Gastrocnemius medialis (tissue), 4 donors: ENCODE data around the gene FBLIM1. TPM values are rescaled to one million over a fixed set of nuclear protein-coding genes. Genes with fewer than 3 reads are reported as not detected.
A peak's percentile ranks its signal among the peaks of the same experiment; 100 is the strongest.

Experiments used
- ATAC-seq, 2 donors: fragments of 150-250 bp; one replicate each; pipeline ENCODE4 v1.9.1; 2016
- DNase-seq, 2 donors: peaks; one replicate each; pipeline ENCODE4 v3.0.0-alpha.2; 2019
- H3K27ac ChIP-seq, 4 donors: fragments of 200-600 bp; sonication (generic); 1 replicate in 1 of 4; 2 replicates in 3 of 4; pipeline ENCODE4 v1.5.1; 2016 to 2018; ENCODE audit warnings: mild to moderate bottlenecking in 2 of 4, moderate library complexity in 1 of 4
- H3K27me3 ChIP-seq, 3 donors: fragments of 200-600 bp; sonication (generic) in 2 of 3; 1 replicate in 1 of 3; 2 replicates in 2 of 3; pipeline versions ENCODE4 v1.5.1 to v1.6.0; 2016 to 2019; ENCODE audit warnings: mild to moderate bottlenecking in 1 of 3, moderate library complexity in 1 of 3
- H3K36me3 ChIP-seq, 2 donors: fragments of 200-600 bp; sonication (generic) in 1 of 2; one replicate each; pipeline ENCODE4 v1.5.1; 2017 to 2018
- H3K4me1 ChIP-seq, 2 donors: fragments of 200-600 bp; sonication (generic) in 1 of 2; one replicate each; pipeline ENCODE4 v1.5.1; 2016 to 2017; ENCODE audit warnings: mild to moderate bottlenecking in 2 of 2
- H3K4me3 ChIP-seq, 4 donors: fragments of 200-600 bp; sonication (generic) in 3 of 4; 1 replicate in 1 of 4; 2 replicates in 3 of 4; pipeline ENCODE4 v1.5.1; 2016 to 2019; ENCODE audit warnings: mild to moderate bottlenecking in 2 of 4
- H3K9me3 ChIP-seq, 3 donors: fragments of 200-600 bp; sonication (generic) in 2 of 3; 1 replicate in 1 of 3; 2 replicates in 2 of 3; pipeline ENCODE4 v1.5.1; 2016 to 2019
- POLR2A ChIP-seq, 2 donors: fragments of 450-650 bp; IDR thresholded peaks; one replicate each; pipeline ENCODE4 v1.6.1; 2017; ENCODE audit warnings: antibody characterized with exemption in 2 of 2, mild to moderate bottlenecking in 2 of 2, moderate library complexity in 2 of 2
- in situ Hi-C, 4 donors: fragments of 200-750 bp; cut with MboI; loops; one replicate each; pipeline versions ENCODE4 v1.15.0 to v1.8.0; 2017; ENCODE audit warnings: low sequenced_read_pairs in 4 of 4
- intact Hi-C: fragments of 100-400 bp; cut with DNase I; formaldehyde crosslinking; loops from one replicate; pipeline ENCODE4 v1.15.1; 2023; ENCODE audit warnings: low total_unique reads
- total RNA-seq, 4 donors: library from RNA; depleted of rRNA; stranded (reverse); fragments of >200 nt; gene quantifications; one replicate each; pipeline versions ENCODE4 v1.1.0 to v1.2.3, GENCODE V29; 2016
- TF ChIP-seq, protein P1 (sequence below), 5 experiments: fragments of 450-650 bp in 3 of 5; fragments of 200-600 bp in 2 of 5; sonication (generic) in 2 of 5; IDR thresholded peaks in 4 of 5; conservative IDR thresholded peaks in 1 of 5; 1 replicate in 4 of 5; 2 replicates in 1 of 5; pipeline ENCODE4 v1.5.1; 2016 to 2019; ENCODE audit warnings: antibody characterized with exemption in 5 of 5, mild to moderate bottlenecking in 3 of 5, moderate library complexity in 3 of 5

Gene FBLIM1
- total RNA-seq, 4 donors from 2014 or later, result 1.4 to 3.9 (median 3.8) TPM

DNA sequence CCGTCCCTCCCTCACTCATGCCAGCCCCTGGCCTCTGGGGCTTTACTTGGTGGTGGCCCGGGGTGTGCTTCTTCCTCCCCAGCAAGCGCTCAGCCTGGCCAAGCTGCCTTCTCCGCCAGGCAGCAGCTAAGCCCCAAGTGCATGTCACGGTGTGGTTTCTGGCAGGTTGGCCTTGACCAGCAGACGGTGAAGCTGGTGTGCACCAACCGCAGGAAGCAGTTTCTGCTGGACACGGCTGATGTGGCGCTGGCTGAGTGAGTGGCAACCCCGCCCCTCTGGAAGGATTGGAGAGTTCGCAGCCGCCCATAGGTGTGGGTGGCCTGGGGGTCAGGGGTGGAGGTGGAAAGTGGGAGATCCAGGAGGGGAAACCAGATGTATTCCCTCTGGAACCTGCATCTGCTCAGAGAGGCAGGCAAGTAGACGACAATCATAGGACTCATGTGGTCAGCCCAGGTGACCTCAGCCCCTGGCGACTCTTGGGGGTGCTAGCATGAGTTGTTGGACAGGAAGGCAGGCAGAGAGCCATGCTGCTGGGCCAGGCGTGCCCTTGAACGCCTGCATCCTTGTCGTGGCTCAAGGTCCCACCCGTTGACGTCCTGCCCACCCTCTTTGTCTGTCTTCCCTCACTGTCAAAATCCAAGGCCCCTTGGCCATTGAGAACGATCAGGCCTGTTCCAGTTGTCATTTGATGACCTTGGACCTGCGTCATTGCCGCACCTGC lies 29.5 kb upstream of the FBLIM1 start:
- peak in 1 of 2 donors; percentile 18 for DNase-seq
- no peak for ATAC-seq

DNA sequence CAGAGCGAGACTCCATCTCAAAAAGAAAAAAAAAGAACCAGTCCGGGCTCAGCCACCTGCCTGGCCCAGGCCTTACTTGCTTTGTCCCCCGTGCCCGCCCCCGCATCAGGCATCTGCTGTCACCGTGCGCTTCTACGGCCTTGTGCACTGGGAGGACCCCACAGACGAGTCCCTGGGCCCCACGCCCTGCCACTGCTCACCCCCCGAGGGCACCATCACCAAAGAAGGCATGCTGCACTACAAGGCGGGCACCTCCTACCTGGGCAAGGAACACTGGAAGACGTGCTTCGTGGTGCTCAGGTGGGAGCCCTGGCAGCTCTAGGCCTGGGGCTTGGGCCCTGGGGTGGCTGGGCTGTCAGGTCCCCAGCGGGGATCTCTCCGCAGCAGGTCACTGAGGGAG lies 28.2 kb upstream of the FBLIM1 start:
- Histone ChIP-seq H3K9me3 (no peaks in the 10 kb centered on the region), H3K27me3 (no peaks in the 10 kb centered on the region), H3K27ac (peak overlapping the region; percentile 90 to 96 (median 94)), H3K4me1 (peaks cover 23 to 33% of the 10 kb centered on the region in 2 donors), H3K36me3 (peaks cover 0 to 94% of the 10 kb centered on the region in 2 donors), H3K4me3 (no peak overlapping the region)
- DNase-seq (peak in 1 of 2 donors; percentile 11), ATAC-seq (no peak)
- in situ Hi-C loops (loop anchor here in 2 of 4 donors (10.0 to 25.0 kb wide), 2 partner anchors 136 to 143 kb away; partner anchors contain the start of gene AGMAT (in 1 of the 2)), intact Hi-C loops (no loop called here)
- no peak for TF ChIP-seq POLR2A (IDR thresholded peaks at IDR 0.05)
- TF ChIP-seq, protein P1, sequence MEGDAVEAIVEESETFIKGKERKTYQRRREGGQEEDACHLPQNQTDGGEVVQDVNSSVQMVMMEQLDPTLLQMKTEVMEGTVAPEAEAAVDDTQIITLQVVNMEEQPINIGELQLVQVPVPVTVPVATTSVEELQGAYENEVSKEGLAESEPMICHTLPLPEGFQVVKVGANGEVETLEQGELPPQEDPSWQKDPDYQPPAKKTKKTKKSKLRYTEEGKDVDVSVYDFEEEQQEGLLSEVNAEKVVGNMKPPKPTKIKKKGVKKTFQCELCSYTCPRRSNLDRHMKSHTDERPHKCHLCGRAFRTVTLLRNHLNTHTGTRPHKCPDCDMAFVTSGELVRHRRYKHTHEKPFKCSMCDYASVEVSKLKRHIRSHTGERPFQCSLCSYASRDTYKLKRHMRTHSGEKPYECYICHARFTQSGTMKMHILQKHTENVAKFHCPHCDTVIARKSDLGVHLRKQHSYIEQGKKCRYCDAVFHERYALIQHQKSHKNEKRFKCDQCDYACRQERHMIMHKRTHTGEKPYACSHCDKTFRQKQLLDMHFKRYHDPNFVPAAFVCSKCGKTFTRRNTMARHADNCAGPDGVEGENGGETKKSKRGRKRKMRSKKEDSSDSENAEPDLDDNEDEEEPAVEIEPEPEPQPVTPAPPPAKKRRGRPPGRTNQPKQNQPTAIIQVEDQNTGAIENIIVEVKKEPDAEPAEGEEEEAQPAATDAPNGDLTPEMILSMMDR (IDR thresholded peaks at IDR 0.05 in 4 of 5, conservative IDR thresholded peaks at IDR 0.05 in 1 of 5), result no peak

More for the DNA sequence above, 29.5 kb upstream of the FBLIM1 start:
- peaks cover 26% of the 10 kb centered on the region in 2 donors for H3K4me1 ChIP-seq
- no peaks in the 10 kb centered on the region for H3K9me3 ChIP-seq
- TF ChIP-seq, protein P1 (IDR thresholded peaks at IDR 0.05 in 4 of 5, conservative IDR thresholded peaks at IDR 0.05 in 1 of 5), result no peak
- TF ChIP-seq POLR2A (IDR thresholded peaks at IDR 0.05), result no peak
- no peaks in the 10 kb centered on the region for H3K27me3 ChIP-seq
- peak overlapping the region; percentile 90 to 96 (median 94) for H3K27ac ChIP-seq
- in situ Hi-C loops, result loop anchor here in 1 of 4 donors (25.0 kb wide), 1 partner anchor 142 kb away; the partner anchor contains the start of gene AGMAT
- intact Hi-C loops, result no loop called here
- H3K36me3 ChIP-seq, result peaks cover 0 to 94% of the 10 kb centered on the region in 2 donors
- H3K4me3 ChIP-seq, result no peak overlapping the region

DNA sequence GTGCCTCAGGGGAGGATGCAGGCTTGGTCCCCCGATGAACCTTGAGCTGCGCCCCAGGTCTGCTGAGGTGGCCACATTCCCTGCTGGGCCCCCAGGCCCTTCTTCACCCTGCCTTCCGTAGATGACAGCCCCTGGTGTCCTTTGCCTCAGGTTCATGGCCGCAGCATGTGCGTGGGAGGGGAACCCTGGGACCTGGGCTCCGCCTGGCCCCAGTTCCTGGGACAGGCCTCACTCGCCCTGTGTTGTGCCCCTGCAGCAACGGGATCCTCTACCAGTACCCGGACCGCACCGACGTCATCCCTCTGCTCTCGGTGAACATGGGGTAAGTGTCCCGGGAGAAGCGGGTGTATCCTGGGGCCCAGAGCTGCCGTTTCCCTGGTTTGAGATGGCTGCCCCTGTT lies 27.7 kb upstream of the FBLIM1 start:
- intact Hi-C loops, result no loop called here
- peaks cover 0 to 89% of the 10 kb centered on the region in 2 donors for H3K36me3 ChIP-seq
- peak overlapping the region; percentile 90 to 96 (median 94) for H3K27ac ChIP-seq
- H3K9me3 ChIP-seq, result no peaks in the 10 kb centered on the region
- H3K4me3 ChIP-seq, result no peak overlapping the region
- TF ChIP-seq, protein P1 (IDR thresholded peaks at IDR 0.05 in 4 of 5, conservative IDR thresholded peaks at IDR 0.05 in 1 of 5), result no peak
- TF ChIP-seq POLR2A (IDR thresholded peaks at IDR 0.05), result no peak
- in situ Hi-C loops, result loop anchor here in 2 of 4 donors (10.0 to 25.0 kb wide), 2 partner anchors 136 to 144 kb away; partner anchors contain the start of gene AGMAT (in 1 of the 2)
- peaks cover 28 to 37% of the 10 kb centered on the region in 2 donors for H3K4me1 ChIP-seq
- no peaks in the 10 kb centered on the region for H3K27me3 ChIP-seq
- no peak for ATAC-seq
- peak in 1 of 2 donors; percentile 11 for DNase-seq

DNA sequence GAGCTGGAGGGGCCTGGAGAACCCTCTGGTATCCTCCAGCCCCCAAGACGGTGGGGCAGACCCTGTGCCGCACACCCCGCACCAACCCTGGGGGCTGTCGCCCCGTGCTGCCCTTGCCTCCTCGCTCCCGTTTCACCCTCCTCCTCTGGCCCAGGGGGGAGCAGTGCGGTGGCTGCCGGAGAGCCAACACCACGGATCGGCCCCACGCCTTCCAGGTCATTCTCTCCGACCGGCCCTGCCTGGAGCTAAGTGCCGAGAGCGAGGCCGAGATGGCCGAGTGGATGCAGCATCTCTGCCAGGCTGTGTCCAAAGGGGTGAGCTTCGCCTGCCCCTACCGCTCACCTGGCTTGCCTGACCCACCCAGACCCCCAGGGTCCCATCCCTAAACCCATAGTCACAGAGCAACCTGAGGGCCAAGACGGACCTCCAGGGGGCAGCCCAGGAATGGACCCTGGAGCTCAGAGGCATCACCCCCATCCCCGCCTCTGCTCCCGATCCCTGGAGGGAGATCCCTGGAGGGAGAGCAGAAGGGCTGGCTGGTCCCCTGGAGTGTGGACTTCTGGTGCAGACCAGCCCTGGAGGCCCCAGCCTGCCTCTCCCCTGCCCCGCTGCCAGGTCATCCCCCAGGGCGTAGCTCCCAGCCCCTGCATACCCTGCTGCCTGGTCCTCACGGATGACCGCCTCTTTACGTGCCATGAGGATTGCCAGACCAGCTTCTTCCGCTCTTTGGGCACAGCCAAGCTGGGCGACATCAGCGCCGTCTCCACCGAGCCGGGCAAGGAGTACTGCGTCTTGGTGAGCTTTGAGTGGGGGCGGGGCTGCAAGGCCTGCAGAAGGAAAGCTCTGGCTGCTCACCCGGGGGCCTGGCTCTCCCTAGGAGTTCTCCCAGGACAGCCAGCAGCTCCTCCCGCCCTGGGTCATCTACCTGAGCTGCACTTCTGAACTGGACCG lies 26.6 kb upstream of the FBLIM1 start:
- ATAC-seq, result no peak
- TF ChIP-seq POLR2A (IDR thresholded peaks at IDR 0.05), result no peak
- TF ChIP-seq, protein P1 (IDR thresholded peaks at IDR 0.05 in 4 of 5, conservative IDR thresholded peaks at IDR 0.05 in 1 of 5), result no peak
- intact Hi-C loops, result no loop called here
- in situ Hi-C loops, result loop anchor here in 2 of 4 donors (10.0 to 25.0 kb wide), 2 partner anchors 137 to 145 kb away; partner anchors contain the start of gene AGMAT (in 1 of the 2)
- H3K4me3 ChIP-seq, result no peak overlapping the region
- H3K36me3 ChIP-seq, result peaks cover 0 to 80% of the 10 kb centered on the region in 2 donors
- peak overlapping the region; percentile 59 to 96 (median 94) for H3K27ac ChIP-seq
- peak in 1 of 2 donors; percentile 10 for DNase-seq
- H3K4me1 ChIP-seq, result peaks cover 28 to 40% of the 10 kb centered on the region in 2 donors
- H3K9me3 ChIP-seq, result no peaks in the 10 kb centered on the region
- H3K27me3 ChIP-seq, result no peaks in the 10 kb centered on the region
